SK-N-SH treated with all-trans-retinoic acid at 6 μM for 48 hours (cell line): ENCODE data around the gene FJX1.

Experiments used
- ARNTL ChIP-seq: fragments of 450-650 bp; formaldehyde crosslinking; IDR thresholded peaks from 2 replicates; pipeline ENCODE4 v1.5.0; 2020; ENCODE audit warnings: low read depth, mild to moderate bottlenecking, moderate library complexity, borderline replicate concordance
- GLIS3 ChIP-seq: fragments of 250-450 bp; sonication (Bioruptor Pico); IDR thresholded peaks from 2 replicates; pipeline ENCODE4 v1.5.0; 2020; ENCODE audit warnings: mild to moderate bottlenecking, moderate library complexity
- POU6F1 ChIP-seq: fragments of 250-450 bp; sonication (Bioruptor Pico); IDR thresholded peaks from 2 replicates; pipeline ENCODE4 v1.8.0; 2021; ENCODE audit warnings: low read depth, mild to moderate bottlenecking, moderate library complexity, borderline replicate concordance

- no peak for TF ChIP-seq POU6F1 (CRISPR knock-in tag)
- no peak for TF ChIP-seq GLIS3 (CRISPR knock-in tag)
- no peak for TF ChIP-seq ARNTL
These were observed 32.8 kb upstream of the FJX1 start for GRCh38 chr11:35585416-35585815.
